ENCODE data around the gene TSHR. TPM values are rescaled to one million over a fixed set of nuclear protein-coding genes. Genes with fewer than 3 reads are reported as not detected.

Gene TSHR
- total and polyA plus RNA-seq, 2 experiments from 2014 or later: 0.59 to 0.78 TPM

DNA sequence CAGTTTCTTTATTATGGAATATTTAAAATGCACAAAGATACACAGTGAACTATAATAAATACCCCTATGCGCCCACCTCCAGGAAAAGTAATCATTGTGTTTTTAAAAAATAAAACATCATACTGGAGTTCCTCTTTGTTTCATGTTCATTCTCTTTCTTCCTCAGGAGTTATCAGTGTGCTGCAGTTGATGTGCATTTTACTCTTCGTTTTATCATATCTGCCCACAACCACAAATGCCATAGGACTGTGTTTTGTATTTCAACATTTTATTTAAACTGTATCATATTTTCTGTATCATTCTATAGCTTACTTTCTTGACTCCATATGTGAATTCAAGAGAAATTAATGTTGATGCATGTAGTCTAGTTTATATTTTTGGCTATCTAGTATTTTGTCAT, 53.9 kb downstream of the TSHR start (continued):
- TF ChIP-seq, protein P1, sequence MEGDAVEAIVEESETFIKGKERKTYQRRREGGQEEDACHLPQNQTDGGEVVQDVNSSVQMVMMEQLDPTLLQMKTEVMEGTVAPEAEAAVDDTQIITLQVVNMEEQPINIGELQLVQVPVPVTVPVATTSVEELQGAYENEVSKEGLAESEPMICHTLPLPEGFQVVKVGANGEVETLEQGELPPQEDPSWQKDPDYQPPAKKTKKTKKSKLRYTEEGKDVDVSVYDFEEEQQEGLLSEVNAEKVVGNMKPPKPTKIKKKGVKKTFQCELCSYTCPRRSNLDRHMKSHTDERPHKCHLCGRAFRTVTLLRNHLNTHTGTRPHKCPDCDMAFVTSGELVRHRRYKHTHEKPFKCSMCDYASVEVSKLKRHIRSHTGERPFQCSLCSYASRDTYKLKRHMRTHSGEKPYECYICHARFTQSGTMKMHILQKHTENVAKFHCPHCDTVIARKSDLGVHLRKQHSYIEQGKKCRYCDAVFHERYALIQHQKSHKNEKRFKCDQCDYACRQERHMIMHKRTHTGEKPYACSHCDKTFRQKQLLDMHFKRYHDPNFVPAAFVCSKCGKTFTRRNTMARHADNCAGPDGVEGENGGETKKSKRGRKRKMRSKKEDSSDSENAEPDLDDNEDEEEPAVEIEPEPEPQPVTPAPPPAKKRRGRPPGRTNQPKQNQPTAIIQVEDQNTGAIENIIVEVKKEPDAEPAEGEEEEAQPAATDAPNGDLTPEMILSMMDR (conservative IDR thresholded peaks at IDR 0.05; ENCODE audit: low read depth in 2 of 2): no peak
- TF ChIP-seq CREB1 (CRISPR knock-in tag; IDR thresholded peaks at IDR 0.05; ENCODE audit: low read depth): no peak
- no peak for TF ChIP-seq POLR2AphosphoS5 (IDR thresholded peaks at IDR 0.05; ENCODE audit: low read depth)
- no peak for TF ChIP-seq NANOG (IDR thresholded peaks at IDR 0.05; ENCODE audit: borderline replicate concordance)
- no peak for TF ChIP-seq EZH2phosphoT487 (IDR thresholded peaks at IDR 0.05; ENCODE audit: unreplicated experiment)
- no peak for TF ChIP-seq ZNF331 (CRISPR knock-in tag; IDR thresholded peaks at IDR 0.05; ENCODE audit: low read depth)
- TF ChIP-seq, protein P2, sequence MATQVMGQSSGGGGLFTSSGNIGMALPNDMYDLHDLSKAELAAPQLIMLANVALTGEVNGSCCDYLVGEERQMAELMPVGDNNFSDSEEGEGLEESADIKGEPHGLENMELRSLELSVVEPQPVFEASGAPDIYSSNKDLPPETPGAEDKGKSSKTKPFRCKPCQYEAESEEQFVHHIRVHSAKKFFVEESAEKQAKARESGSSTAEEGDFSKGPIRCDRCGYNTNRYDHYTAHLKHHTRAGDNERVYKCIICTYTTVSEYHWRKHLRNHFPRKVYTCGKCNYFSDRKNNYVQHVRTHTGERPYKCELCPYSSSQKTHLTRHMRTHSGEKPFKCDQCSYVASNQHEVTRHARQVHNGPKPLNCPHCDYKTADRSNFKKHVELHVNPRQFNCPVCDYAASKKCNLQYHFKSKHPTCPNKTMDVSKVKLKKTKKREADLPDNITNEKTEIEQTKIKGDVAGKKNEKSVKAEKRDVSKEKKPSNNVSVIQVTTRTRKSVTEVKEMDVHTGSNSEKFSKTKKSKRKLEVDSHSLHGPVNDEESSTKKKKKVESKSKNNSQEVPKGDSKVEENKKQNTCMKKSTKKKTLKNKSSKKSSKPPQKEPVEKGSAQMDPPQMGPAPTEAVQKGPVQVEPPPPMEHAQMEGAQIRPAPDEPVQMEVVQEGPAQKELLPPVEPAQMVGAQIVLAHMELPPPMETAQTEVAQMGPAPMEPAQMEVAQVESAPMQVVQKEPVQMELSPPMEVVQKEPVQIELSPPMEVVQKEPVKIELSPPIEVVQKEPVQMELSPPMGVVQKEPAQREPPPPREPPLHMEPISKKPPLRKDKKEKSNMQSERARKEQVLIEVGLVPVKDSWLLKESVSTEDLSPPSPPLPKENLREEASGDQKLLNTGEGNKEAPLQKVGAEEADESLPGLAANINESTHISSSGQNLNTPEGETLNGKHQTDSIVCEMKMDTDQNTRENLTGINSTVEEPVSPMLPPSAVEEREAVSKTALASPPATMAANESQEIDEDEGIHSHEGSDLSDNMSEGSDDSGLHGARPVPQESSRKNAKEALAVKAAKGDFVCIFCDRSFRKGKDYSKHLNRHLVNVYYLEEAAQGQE (IDR thresholded peaks at IDR 0.05; ENCODE audit: unreplicated experiment): no peak

DNA sequence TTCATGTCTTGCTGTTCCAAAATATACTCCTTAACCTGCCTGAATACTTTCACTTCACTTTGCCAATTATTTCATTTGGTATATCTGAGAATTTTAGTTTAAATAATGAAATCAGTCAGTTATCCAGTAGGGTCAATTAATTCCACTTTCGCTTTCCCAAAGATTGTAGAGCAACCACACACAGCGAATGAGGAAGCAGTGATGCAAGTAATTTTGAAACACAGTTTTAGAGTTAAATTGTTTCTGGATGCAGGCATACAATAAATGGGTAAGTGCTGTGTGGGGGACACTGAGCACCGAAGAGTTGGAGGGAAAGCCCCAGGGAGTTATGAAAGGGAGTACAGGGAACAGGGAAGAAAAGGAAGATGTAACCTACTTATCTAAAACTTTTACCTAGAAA, 62.8 kb downstream of the TSHR start:
- H3K27me3 ChIP-seq (ENCODE audit: insufficient read depth): no peaks in the 10 kb centered on the region
- TF ChIP-seq ZNF114 (CRISPR knock-in tag; IDR thresholded peaks at IDR 0.05): no peak
- no peak for TF ChIP-seq CREB1 (CRISPR knock-in tag; IDR thresholded peaks at IDR 0.05; ENCODE audit: low read depth)
- no peak for TF ChIP-seq STAT1 (IDR thresholded peaks at IDR 0.05; ENCODE audit: unreplicated experiment)
- peaks cover 4% of the 10 kb centered on the region; the same call in 1 of the 2 replicates for H3K9me2 ChIP-seq (ENCODE audit: insufficient read depth)
- no peaks in the 10 kb centered on the region; the same call in 2 of the 3 replicates for H3K4me1 Mint-ChIP-seq
- no peak overlapping the region for H2AFZ ChIP-seq
- H3K4me1 ChIP-seq (ENCODE audit: insufficient read depth): no peaks in the 10 kb centered on the region
- H3K79me2 ChIP-seq (replicated peaks; ENCODE audit: insufficient read depth): no peaks in the 10 kb centered on the region
- H3K36me3 ChIP-seq (ENCODE audit: insufficient read depth): no peaks in the 10 kb centered on the region
- H3K4me3 ChIP-seq: no peak overlapping the region
- H3F3A ChIP-seq (replicated peaks; ENCODE audit: low read depth): no peaks in the 10 kb centered on the region
- DNase-seq (ENCODE audit: low spot score): no peak
- no peak overlapping the region for H3K4me2 ChIP-seq
- H3K9me3 Mint-ChIP-seq: peaks cover 4% of the 10 kb centered on the region; the same call in 1 of the 3 replicates
- no peaks in the 10 kb centered on the region for H3K36me3 Mint-ChIP-seq (ENCODE audit: low read depth)
- H3K4me3 Mint-ChIP-seq: no peak overlapping the region
- H3K27me3 Mint-ChIP-seq (ENCODE audit: insufficient read depth, low read depth, poor library complexity): no peaks in the 10 kb centered on the region
- peak overlapping the region; percentile 74; the same call in 1 of the 2 replicates for H3K27ac Mint-ChIP-seq
- no peak for ATAC-seq
- no peak overlapping the region for H3K27ac ChIP-seq (ENCODE audit: low read depth)
- H4K20me1 ChIP-seq (replicated peaks; ENCODE audit: insufficient read depth): no peaks in the 10 kb centered on the region
